Lung (tissue), 12 donors: ENCODE data around the gene CCDC171. TPM values are rescaled to one million over a fixed set of nuclear protein-coding genes. Genes with fewer than 3 reads are reported as not detected.

Source experiments
- ATAC-seq: fragments of 200-7000 bp; cut with Tn5 transposase; one replicate; pipeline ENCODE4 v1.9.1; 2020; ENCODE audit warnings: moderate number of reproducible peaks; ENCODE audit not compliant: insufficient read depth, low FRiP score
- DNase-seq, 3 donors: peaks; one replicate each; pipeline ENCODE4 v3.0.0-alpha.2; 2013 to 2017
- H3K27ac ChIP-seq, 2 donors: one replicate each; pipeline ENCODE4 v1.5.1; 2013; ENCODE audit warnings: mild to moderate bottlenecking in 2 of 2, moderate library complexity in 2 of 2, control low read depth in 1 of 2, inconsistent platforms in 1 of 2, low read depth in 1 of 2, low read length in 1 of 2
- H3K27me3 ChIP-seq, 3 donors: one replicate each; pipeline ENCODE4 v1.5.1; 2013; ENCODE audit warnings: low read length in 2 of 3; ENCODE audit not compliant: control insufficient read depth in 3 of 3, insufficient read depth in 3 of 3
- H3K36me3 ChIP-seq, 4 donors: one replicate each; pipeline ENCODE4 v1.5.1; 2013; ENCODE audit warnings: low read length in 4 of 4, mild to moderate bottlenecking in 1 of 4, moderate library complexity in 1 of 4; ENCODE audit not compliant: control insufficient read depth in 4 of 4, insufficient read depth in 4 of 4
- H3K4me1 ChIP-seq, 5 donors: one replicate each; pipeline ENCODE4 v1.5.1; 2013; ENCODE audit warnings: low read length in 5 of 5, mild to moderate bottlenecking in 2 of 5, moderate library complexity in 1 of 5; ENCODE audit not compliant: control insufficient read depth in 5 of 5, insufficient read depth in 5 of 5
- H3K4me3 ChIP-seq: one replicate; pipeline ENCODE4 v1.5.1; 2013; ENCODE audit warnings: mild to moderate bottlenecking, control low read depth, moderate library complexity
- H3K9ac ChIP-seq, 2 donors: one replicate each; pipeline ENCODE4 v1.5.1; 2013; ENCODE audit warnings: low read length in 2 of 2, control low read depth in 1 of 2; ENCODE audit not compliant: insufficient read depth in 1 of 2
- H3K9me3 ChIP-seq, 4 donors: one replicate each; pipeline ENCODE4 v1.5.1; 2013; ENCODE audit warnings: low read length in 3 of 4, mild to moderate bottlenecking in 1 of 4, moderate library complexity in 1 of 4; ENCODE audit not compliant: control insufficient read depth in 4 of 4, insufficient read depth in 3 of 4
- WGBS, 2 donors: extraction: QIAGEN DNeasy Blood & Tissue Kit; methylation state at CpG; one replicate each; pipeline ENCODE4 v1.1.7; 2013; 5-methylcytosine and 5-hydroxymethylcytosine counted together
- polyA plus RNA-seq, 2 donors: library from polyadenylated mRNA; stranded (reverse); fragments of 200-250 nt; gene quantifications; one replicate each; pipeline ENCODE4 v1.2.1, GENCODE V29; 2013
- total RNA-seq, 2 donors: library from RNA; depleted of rRNA in 1 of 2; stranded (reverse); fragments of >200 nt in 1 of 2; gene quantifications; one replicate each; pipeline ENCODE4 v1.2.1, GENCODE V29; 2014 to 2021
- TF ChIP-seq, protein P1 (sequence below): IDR thresholded peaks from 2 replicates; pipeline ENCODE4 v1.5.1; 2012; ENCODE audit warnings: mild to moderate bottlenecking; ENCODE audit errors: control extremely low read depth, extremely low read depth
- donor health status: control.
- donor health status: control.
- donor health status: Bipolar disorder and iron deficiency.
- donor health status: healthy.
- donor health status: DM: yes; HTN: yes; CAD: no.

Gene CCDC171
- total and polyA plus RNA-seq, 4 donors, result 0.40 to 17.0 (median 2.5) TPM

DNA sequence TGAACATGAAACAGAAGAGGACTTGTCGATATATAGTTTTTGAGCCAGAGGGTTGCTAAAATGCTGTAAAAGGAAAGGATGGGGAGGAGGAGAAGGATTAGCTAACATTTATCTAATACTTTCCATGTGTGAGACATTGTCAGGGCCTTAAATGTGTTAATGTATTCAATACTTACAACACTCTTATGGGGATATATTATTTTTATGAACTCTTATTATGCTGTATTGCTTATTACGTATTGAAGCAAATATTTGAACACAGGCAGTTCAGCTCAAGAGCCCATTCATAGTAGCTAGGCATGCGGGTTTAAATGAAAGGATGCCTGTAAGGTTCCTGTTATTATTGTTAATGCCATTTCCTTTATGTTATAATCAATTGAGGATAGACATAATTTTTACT lies 391.5 kb downstream of the CCDC171 start:
- Histone ChIP-seq H3K27ac (no peak overlapping the region), H3K4me3 (no peak overlapping the region), H3K9ac (no peak overlapping the region), H3K9me3 (no peaks in the 10 kb centered on the region), H3K36me3 (no peaks in the 10 kb centered on the region), H3K27me3 (no peaks in the 10 kb centered on the region), H3K4me1 (peaks cover 0 to 9% (median 0%) of the 10 kb centered on the region in 5 donors)
- TF ChIP-seq, protein P1, sequence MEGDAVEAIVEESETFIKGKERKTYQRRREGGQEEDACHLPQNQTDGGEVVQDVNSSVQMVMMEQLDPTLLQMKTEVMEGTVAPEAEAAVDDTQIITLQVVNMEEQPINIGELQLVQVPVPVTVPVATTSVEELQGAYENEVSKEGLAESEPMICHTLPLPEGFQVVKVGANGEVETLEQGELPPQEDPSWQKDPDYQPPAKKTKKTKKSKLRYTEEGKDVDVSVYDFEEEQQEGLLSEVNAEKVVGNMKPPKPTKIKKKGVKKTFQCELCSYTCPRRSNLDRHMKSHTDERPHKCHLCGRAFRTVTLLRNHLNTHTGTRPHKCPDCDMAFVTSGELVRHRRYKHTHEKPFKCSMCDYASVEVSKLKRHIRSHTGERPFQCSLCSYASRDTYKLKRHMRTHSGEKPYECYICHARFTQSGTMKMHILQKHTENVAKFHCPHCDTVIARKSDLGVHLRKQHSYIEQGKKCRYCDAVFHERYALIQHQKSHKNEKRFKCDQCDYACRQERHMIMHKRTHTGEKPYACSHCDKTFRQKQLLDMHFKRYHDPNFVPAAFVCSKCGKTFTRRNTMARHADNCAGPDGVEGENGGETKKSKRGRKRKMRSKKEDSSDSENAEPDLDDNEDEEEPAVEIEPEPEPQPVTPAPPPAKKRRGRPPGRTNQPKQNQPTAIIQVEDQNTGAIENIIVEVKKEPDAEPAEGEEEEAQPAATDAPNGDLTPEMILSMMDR, result no peak
- ATAC-seq, result no peak
- WGBS, 2 donors, result 83 to 90% methylated on average over 3 of the region's 3 CpGs
- DNase-seq, result no peak

DNA sequence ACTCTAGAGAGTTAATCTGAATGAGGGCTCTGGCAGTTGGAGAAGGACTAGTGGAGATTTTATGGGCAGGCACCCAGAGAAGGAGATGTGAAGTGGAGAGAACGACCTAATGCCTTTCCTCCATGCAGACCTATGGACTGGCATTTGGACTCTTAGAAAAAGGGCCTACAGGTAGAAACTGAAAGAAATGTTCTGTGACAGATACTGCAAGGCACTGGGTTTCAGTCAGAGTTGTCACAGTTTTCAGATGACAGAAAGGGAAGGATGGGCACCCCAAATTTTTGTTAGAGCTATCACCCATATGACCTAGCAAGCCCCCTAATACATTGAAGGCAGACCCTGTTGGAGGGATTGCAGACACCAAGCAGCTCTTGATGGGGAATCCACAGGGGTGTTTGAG lies 406.8 kb downstream of the CCDC171 start:
- Histone ChIP-seq H3K9ac (no peak overlapping the region), H3K4me3 (no peak overlapping the region), H3K9me3 (peaks cover 0 to 2% (median 0%) of the 10 kb centered on the region in 4 donors), H3K36me3 (no peaks in the 10 kb centered on the region), H3K27me3 (no peaks in the 10 kb centered on the region), H3K4me1 (no peaks in the 10 kb centered on the region), H3K27ac (no peak overlapping the region)
- DNase-seq (no peak), ATAC-seq (no peak)
- TF ChIP-seq, protein P1, result no peak
- 61 to 73% methylated on average over 1 of the region's 1 CpG for WGBS, 2 donors

GRCh38 chr9:15961217-15961616 lies 408.4 kb downstream of the CCDC171 start:
- TF ChIP-seq, protein P1, result no peak
- DNase-seq (no peak), ATAC-seq (no peak)
- H3K4me1 ChIP-seq, result no peaks in the 10 kb centered on the region
- H3K27ac ChIP-seq, result no peak overlapping the region
- WGBS, 2 donors, result 58 to 62% methylated on average over 3 of the region's 3 CpGs
- no peak overlapping the region for H3K9ac ChIP-seq
- no peaks in the 10 kb centered on the region for H3K27me3 ChIP-seq
- H3K36me3 ChIP-seq, result no peaks in the 10 kb centered on the region
- H3K4me3 ChIP-seq, result no peak overlapping the region
- H3K9me3 ChIP-seq, result peaks cover 0 to 2% (median 0%) of the 10 kb centered on the region in 4 donors

- DNase-seq, result no peak
- Histone ChIP-seq H3K4me3 (no peak overlapping the region), H3K36me3 (no peaks in the 10 kb centered on the region), H3K9me3 (no peaks in the 10 kb centered on the region), H3K4me1 (no peaks in the 10 kb centered on the region), H3K9ac (no peak overlapping the region), H3K27me3 (no peaks in the 10 kb centered on the region), H3K27ac (no peak overlapping the region)
- TF ChIP-seq, protein P1, result no peak
- ATAC-seq, result no peak
- 90 to 100% methylated on average over 2 of the region's 2 CpGs for WGBS, 2 donors
These were observed 412.5 kb downstream of the CCDC171 start for GRCh38 chr9:15965246-15965745.
